GM19043 (cell line): ENCODE data around the gene NRARP.
A peak's percentile ranks its signal among the peaks of the same experiment; 100 is the strongest.
"Not testable (repeated sequence)": the region's sequence is repeated elsewhere in the genome, so short reads cannot be mapped to it uniquely, and the experiment has no call there.

Experiments
- ATAC-seq: cut with Tn5 transposase; IDR thresholded peaks from one replicate; pipeline ENCODE4 v1.9.1; 2021; ENCODE audit warnings: low read depth; ENCODE audit not compliant: unreplicated experiment

Gene NRARP

GRCh38 chr9:137302118-137302448 lies at the start of gene NRARP:
Gene NRARP, minus strand, starts transcription at chr9:137302271. Its CDS starts 343 bp downstream, at chr9:137301928.
- peak; percentile 69 for ATAC-seq

GRCh38 chr9:137350696-137351584 lies 48.9 kb upstream of the NRARP start:
- ATAC-seq = no peak

- ATAC-seq = no peak
These were observed 47.5 kb upstream of the NRARP start for GRCh38 chr9:137349471-137350033.

GRCh38 chr9:137348769-137349470 lies 46.8 kb upstream of the NRARP start:
- no peak for ATAC-seq

- no peak for ATAC-seq
These were observed 45.9 kb upstream of the NRARP start for GRCh38 chr9:137347928-137348327.

- no peak for ATAC-seq
These were observed 40.4 kb upstream of the NRARP start for GRCh38 chr9:137342482-137342881.

- no peak for ATAC-seq
These were observed 39.2 kb upstream of the NRARP start for GRCh38 chr9:137341227-137341626.

GRCh38 chr9:137339908-137340462 lies 37.9 kb upstream of the NRARP start:
- ATAC-seq = not testable (repeated sequence)

GRCh38 chr9:137339045-137339907 lies 37.2 kb upstream of the NRARP start:
- ATAC-seq = no peak

- ATAC-seq = no peak
These were observed 34.7 kb upstream of the NRARP start for GRCh38 chr9:137336735-137337134.

- no peak for ATAC-seq
These were observed 31.1 kb upstream of the NRARP start for GRCh38 chr9:137333016-137333671.

- no peak for ATAC-seq
These were observed 29.9 kb upstream of the NRARP start for GRCh38 chr9:137331929-137332328.

- ATAC-seq = no peak
These were observed 28.6 kb upstream of the NRARP start for GRCh38 chr9:137330689-137331088.

- ATAC-seq = not testable (repeated sequence)
These were observed 27.5 kb upstream of the NRARP start for GRCh38 chr9:137329590-137329989.

- ATAC-seq = not testable (repeated sequence)
These were observed 25.8 kb upstream of the NRARP start for GRCh38 chr9:137327641-137328550.

- ATAC-seq = peak; percentile 53
These were observed 24.5 kb upstream of the NRARP start for GRCh38 chr9:137326445-137327065.

- no peak for ATAC-seq
These were observed 23.7 kb upstream of the NRARP start for GRCh38 chr9:137325799-137326198.

GRCh38 chr9:137325124-137325523 lies 23.1 kb upstream of the NRARP start:
- no peak for ATAC-seq
